BE2C (cell line): ENCODE data around the gene SGK2.

ENCODE experiments used
- DNase-seq: peaks from one replicate; pipeline ENCODE4 v3.0.0-alpha.2; 2020
- H3K27me3 ChIP-seq: fragments of 250-450 bp; sonication (Bioruptor Pico); 2 replicates; pipeline ENCODE4 v1.5.1; 2020; ENCODE audit warnings: mild to moderate bottlenecking
- H3K36me3 ChIP-seq: fragments of 250-450 bp; sonication (Bioruptor Pico); 2 replicates; pipeline ENCODE4 v1.5.1; 2020; ENCODE audit warnings: mild to moderate bottlenecking
- H3K4me1 ChIP-seq: fragments of 250-450 bp; sonication (Bioruptor Pico); 2 replicates; pipeline ENCODE4 v1.5.1; 2020
- H3K4me3 ChIP-seq: 2 replicates; pipeline ENCODE4 v1.5.1; 2011; ENCODE audit warnings: low read depth, low read length
- H3K9me3 ChIP-seq: fragments of 250-450 bp; sonication (Bioruptor Pico); 2 replicates; pipeline ENCODE4 v1.5.1; 2020
- CTCF ChIP-seq: IDR thresholded peaks from 2 replicates; pipeline ENCODE4 v1.5.1; 2012; ENCODE audit warnings: mild to moderate bottlenecking, low read depth, low read length

The SGK2 gene

GRCh38 chr20:43563991-43564390, 5.2 kb downstream of the SGK2 start:
- Histone ChIP-seq H3K4me3 (no peak overlapping the region), H3K27me3 (no peaks in the 10 kb centered on the region), H3K9me3 (no peaks in the 10 kb centered on the region), H3K4me1 (no peaks in the 10 kb centered on the region), H3K36me3 (no peaks in the 10 kb centered on the region)
- no peak for DNase-seq
- TF ChIP-seq CTCF = no peak

DNA sequence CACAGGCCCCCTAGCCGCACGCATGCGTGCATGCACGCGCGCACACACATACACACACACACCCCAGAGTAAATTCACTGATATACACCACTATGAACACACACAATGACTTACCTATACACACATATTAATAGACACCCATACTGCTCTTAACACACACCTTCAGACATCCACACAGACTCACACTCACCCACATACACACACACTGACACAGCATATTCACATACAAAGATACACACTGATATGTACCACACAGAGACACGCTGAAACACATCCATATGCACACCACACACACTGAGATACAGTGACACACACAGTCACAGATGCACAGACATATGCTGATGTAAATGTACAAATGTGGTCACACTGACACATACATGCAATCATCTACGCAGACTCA, 5.6 kb downstream of the SGK2 start:
- TF ChIP-seq CTCF = no peak
- Histone ChIP-seq H3K27me3 (no peaks in the 10 kb centered on the region), H3K4me1 (no peaks in the 10 kb centered on the region), H3K9me3 (no peaks in the 10 kb centered on the region), H3K4me3 (no peak overlapping the region), H3K36me3 (no peaks in the 10 kb centered on the region)
- DNase-seq = no peak

- no peaks in the 10 kb centered on the region for H3K36me3 ChIP-seq
- peak; percentile 39 for DNase-seq
- H3K4me3 ChIP-seq = no peak overlapping the region
- no peaks in the 10 kb centered on the region for H3K27me3 ChIP-seq
- TF ChIP-seq CTCF = no peak; the same call in 1 of the 2 replicates
- H3K9me3 ChIP-seq = no peaks in the 10 kb centered on the region
- no peaks in the 10 kb centered on the region for H3K4me1 ChIP-seq
Observed at GRCh38 chr20:43564993-43565757, 6.3 kb downstream of the SGK2 start.

GRCh38 chr20:43565758-43566104, 6.9 kb downstream of the SGK2 start:
- no peaks in the 10 kb centered on the region for H3K4me1 ChIP-seq
- no peak for TF ChIP-seq CTCF
- no peaks in the 10 kb centered on the region for H3K9me3 ChIP-seq
- DNase-seq = no peak
- H3K36me3 ChIP-seq = no peaks in the 10 kb centered on the region
- H3K4me3 ChIP-seq = no peak overlapping the region
- no peaks in the 10 kb centered on the region for H3K27me3 ChIP-seq

DNA sequence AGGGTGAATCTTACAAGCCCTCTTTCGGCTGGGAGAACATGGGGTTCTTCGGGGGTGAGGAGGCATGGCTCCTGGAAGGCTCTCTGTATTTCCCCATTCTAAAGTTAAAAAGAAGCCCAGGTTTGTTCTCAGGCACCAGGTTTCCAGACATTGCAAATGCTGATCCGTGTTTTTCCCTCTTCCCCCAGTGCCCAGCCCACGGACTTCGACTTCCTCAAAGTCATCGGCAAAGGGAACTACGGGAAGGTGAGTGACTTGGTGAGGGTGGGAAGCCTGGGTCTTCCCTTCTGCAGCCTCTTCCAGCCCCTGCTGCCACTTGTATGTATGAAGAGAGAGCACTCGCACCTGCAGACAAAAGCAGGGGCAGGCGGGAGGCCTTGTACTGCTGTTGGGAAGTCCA, 8.7 kb downstream of the SGK2 start:
- H3K36me3 ChIP-seq = no peaks in the 10 kb centered on the region
- no peaks in the 10 kb centered on the region for H3K27me3 ChIP-seq
- H3K4me3 ChIP-seq = no peak overlapping the region
- H3K9me3 ChIP-seq = no peaks in the 10 kb centered on the region
- H3K4me1 ChIP-seq = no peaks in the 10 kb centered on the region
- TF ChIP-seq CTCF = no peak
- no peak for DNase-seq

DNA sequence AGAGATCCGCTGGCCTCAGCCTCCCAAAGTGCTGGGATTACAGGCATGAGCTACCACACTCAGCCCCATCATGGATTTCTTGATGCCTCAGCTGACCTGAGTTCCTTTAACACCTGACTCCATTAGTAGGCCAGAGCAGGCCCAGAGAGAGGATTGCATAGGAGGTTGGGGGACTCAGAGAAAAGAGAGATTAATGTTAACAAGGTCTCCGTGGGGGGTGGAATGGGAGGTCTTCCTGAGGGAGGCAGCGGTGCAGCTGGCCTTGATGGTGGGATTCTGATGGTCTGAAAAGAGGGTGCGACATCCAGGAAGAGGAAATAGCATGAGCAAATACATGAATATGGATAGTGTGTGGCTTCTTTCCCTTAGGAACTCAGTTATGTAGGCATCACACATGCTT, 9.9 kb downstream of the SGK2 start:
- no peaks in the 10 kb centered on the region for H3K9me3 ChIP-seq
- H3K36me3 ChIP-seq = no peaks in the 10 kb centered on the region

More for the DNA sequence above, 9.9 kb downstream of the SGK2 start:
- H3K27me3 ChIP-seq = no peaks in the 10 kb centered on the region
- no peak for DNase-seq
- no peak for TF ChIP-seq CTCF
- H3K4me1 ChIP-seq = no peaks in the 10 kb centered on the region
- no peak overlapping the region for H3K4me3 ChIP-seq
